HG03159 (cell line): ENCODE results near the gene ARHGAP26.
"Not testable (repeated sequence)": the region's sequence is repeated elsewhere in the genome, so short reads cannot be mapped to it uniquely, and the experiment has no call there.

Experiments
- ATAC-seq: cut with Tn5 transposase; IDR thresholded peaks from one replicate; pipeline ENCODE4 v1.9.1; 2021; ENCODE audit warnings: mild to moderate bottlenecking, moderate library complexity; ENCODE audit not compliant: unreplicated experiment

ARHGAP26 gene

GRCh38 chr5:143196601-143197259, 426.6 kb downstream of the ARHGAP26 start:
- ATAC-seq: no peak

DNA sequence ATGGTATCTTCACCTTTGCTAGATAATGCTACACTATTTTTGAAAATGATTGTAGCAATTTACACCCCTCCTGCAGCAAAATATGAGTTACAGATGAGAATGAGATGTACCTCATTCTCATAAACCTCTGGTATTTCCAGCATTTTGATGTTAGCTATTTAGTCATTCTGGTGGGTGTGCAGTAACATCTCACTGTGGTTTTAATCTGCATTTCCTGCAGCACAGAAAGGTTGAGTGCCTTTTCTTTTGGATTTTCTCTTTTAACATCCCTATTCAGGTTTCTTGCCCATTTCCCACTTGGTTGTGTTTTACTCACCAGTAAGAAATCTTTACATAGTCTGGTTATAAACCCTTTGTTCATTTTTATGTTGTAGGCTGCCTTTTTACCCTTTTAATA, 427.1 kb downstream of the ARHGAP26 start:
- ATAC-seq: no peak

- no peak for ATAC-seq
These were observed 428.2 kb downstream of the ARHGAP26 start for GRCh38 chr5:143198332-143198731.

DNA sequence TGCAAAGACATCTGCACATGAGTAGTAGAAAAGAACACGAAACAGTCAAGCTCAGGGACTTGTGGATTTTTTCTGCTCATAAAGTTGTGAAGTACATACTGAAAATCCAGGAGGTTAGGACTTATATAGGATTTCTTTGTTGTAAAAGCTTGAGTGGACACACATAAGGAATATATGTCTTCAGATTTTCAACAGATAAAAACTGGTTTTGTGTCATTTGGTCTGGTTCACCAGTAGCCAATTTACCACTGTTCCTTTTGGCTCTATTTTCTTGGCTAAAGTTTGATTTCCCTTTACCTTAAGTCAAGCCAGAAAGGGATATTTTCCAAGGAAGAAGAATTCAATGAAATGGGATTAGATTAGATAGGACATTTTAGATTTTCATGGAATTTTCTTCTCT, 429.0 kb downstream of the ARHGAP26 start:
- no peak for ATAC-seq

GRCh38 chr5:143199843-143200242, 429.7 kb downstream of the ARHGAP26 start:
- ATAC-seq: no peak

DNA sequence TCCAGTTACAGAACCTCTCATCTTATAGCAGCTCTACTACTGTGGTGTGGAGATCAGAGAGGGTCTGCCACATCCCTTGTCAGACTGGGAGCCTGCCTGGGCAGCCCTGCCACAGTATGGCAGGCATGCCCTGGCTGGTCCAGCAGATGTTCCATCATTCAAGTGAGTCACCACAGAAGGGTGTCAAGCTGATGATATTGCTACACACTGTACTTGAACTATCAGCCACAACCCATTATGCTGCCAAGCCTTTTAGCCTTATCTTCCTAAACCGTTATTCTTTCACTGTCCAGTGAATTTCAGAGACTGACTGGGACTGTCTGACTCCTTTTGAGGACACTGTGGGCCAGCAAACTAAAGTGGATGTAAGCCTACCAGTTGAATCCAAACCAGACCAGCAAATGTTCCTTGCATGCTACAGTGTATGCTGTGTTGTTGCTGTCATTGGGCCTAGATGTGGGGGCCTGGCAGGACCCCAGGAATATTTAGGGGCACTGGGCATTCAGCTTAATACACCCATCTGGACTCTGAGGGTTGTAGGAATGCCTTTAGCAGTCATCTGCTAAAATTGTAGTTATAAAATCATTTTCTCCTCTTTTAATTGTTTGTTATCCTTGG, 430.7 kb downstream of the ARHGAP26 start:
- ATAC-seq: no peak

GRCh38 chr5:143201589-143201988, 431.4 kb downstream of the ARHGAP26 start:
- ATAC-seq: no peak

- not testable (repeated sequence) for ATAC-seq
These were observed 433.3 kb downstream of the ARHGAP26 start for GRCh38 chr5:143203301-143203956.

GRCh38 chr5:143204474-143205246, 434.5 kb downstream of the ARHGAP26 start:
- ATAC-seq: no peak

- no peak for ATAC-seq
These were observed 435.2 kb downstream of the ARHGAP26 start for GRCh38 chr5:143205386-143205785.

DNA sequence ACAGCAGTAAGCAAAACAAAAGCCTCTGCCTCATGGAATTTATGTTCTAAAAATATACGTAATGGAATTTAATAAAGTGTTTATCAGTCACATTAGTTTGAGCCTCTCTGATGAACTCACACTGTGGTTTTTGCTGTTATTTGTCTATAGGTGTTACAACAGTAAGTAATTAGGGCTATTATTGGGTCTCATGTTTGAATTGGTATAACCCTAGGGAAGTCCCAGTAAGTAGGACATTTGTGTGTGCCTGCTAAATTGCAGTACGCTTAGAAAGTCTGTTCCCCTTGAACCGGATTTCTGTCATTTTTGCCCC, 435.7 kb downstream of the ARHGAP26 start:
- no peak for ATAC-seq

DNA sequence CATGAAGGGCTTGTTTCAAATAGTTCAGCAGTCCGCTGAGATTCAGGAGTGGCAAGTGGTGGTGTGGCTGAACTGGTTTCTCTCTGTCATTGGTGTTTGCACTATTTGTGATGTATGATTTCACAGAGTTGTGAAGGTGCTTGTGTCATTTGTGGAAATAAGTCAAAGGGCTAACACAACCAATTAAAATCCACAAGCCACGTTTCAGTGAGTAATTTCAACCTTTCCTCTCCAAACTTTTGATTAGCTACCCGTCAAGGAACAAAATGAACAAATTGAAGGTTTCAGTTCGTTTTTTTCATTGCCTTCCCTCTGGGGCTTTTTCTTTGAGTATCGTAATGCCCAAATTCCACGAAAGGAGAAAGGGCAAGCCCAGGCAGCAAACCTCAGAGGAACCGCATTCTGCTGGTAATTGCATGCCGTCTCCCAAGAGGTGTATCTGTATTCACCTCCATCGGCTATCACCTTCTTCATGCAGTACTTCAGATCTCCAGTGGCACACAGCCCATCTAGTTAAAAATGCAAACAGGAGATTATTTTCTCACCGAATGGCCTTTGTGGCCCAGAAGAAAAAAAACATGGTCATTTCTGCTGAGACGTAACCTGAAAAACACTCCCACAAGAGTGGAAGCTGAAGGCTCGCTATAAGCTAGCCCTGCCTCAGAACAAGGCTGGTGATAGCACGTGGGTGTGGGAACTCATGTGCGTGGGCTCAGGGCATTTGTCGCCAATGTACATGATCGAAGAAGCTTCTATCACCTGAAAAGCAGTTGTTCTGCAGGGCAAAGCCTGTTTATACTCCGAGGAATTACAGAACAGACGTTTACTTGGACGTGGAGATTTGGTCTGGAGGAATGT, 436.2 kb downstream of the ARHGAP26 start:
- ATAC-seq: no peak

DNA sequence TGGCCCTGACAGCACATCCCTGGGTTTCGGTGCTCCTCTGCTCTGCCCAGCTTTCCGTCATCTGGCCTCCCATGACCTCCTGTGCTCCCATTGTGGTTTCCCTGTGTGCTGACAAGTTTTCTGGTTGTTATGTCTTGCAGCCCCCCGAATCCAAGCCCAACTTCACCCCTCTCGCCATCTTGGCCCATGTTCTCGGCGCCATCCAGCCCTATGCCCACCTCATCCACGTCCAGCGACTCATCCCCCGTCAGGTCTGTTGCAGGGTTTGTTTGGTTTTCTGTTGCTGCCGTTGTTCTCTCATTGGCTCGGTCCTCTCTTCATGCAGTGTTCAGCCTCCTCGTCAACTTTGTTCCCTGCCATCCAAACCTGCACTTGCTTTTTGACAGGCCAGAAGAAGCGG, 436.9 kb downstream of the ARHGAP26 start:
- no peak for ATAC-seq

GRCh38 chr5:143207563-143208364, 437.6 kb downstream of the ARHGAP26 start:
- ATAC-seq: no peak

DNA sequence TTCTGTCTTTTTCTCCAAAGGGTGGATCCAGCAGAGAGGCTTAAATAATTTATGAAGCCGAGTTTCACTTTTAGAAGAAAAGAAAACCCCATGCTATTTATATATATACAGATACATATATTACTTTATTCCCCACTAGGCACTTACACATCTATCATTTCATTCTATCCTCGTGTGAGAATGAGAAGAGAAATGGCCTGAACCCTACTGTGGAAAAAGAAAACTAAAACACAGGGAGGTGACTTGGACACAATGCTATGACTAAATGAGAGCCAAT, 438.1 kb downstream of the ARHGAP26 start:
- ATAC-seq: no peak

- ATAC-seq: no peak
These were observed 438.8 kb downstream of the ARHGAP26 start for GRCh38 chr5:143208781-143209510.

DNA sequence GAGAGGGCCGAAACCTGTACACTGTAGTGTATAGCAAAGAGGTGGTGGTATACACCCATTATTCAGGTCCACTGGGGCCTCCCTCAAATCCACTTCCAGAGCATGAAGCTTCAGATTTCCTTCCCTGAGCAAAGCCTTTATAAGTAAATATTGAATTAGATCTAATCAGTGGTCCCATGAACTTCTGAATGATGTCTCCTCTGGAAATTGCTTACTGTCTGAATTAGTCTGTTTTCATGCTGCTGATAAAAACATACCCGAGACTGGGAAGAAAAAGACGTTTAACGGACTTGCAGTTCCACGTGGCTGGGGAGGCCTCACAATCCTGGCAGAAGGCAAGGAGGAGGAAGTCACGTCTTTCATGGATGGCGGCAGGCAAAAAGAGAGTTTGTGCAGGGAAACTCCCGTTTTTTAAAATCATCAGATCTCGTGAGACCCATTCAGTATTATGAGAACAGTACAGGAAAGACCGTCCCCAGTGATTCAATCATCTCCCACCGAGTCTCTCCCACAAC, 439.8 kb downstream of the ARHGAP26 start:
- ATAC-seq: no peak

DNA sequence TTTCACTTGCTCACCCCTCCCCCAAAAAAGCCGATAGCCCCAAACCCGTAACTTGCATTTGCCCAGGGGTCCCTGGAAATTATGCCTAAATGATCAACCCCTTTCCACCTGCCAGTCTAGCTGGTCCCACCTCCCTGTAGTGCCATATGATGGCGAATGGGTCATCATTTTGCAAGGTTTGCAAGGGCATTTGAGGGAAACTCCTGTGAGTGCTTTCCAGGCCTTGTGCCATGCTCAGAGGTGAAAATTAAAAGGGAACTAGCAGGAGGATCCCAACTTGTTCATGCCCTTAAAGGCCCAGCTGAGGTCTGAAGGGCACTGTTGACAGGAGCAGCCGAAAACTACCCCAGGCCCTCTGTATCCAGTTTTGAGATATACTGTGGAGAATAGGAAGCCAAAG, 440.4 kb downstream of the ARHGAP26 start:
- no peak for ATAC-seq

DNA sequence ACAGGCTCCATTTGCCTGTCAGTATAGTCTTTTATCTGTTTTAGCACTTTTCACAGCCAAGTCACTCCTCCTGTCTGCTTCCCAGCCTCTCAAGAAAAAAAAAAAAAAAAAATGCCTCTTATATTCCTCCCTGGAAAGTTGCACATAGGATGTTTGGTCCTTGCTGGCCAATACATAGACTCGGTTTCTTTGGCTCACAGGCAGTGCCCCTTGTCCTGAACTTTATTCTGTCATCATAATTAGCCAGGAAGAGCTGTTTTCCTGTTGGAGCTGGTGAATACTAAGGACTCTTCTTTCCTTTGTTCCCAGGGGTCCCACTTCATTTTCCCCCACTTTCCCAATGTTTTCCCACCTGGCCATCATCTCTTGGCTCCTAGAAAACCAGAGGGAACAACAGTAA, 442.1 kb downstream of the ARHGAP26 start:
- no peak for ATAC-seq
